MM.1S (cell line): Measurements from ENCODE around the gene MAP3K5.

Source experiments
- DNase-seq: peaks from one replicate; pipeline ENCODE4 v3.0.0-alpha.2; 2015
- H2AFZ ChIP-seq: fragments of 300-600 bp; sonication (generic); 2 replicates; pipeline ENCODE4 v1.6.0; 2016; ENCODE audit warnings: antibody characterized with exemption, low read length
- H3F3A ChIP-seq: fragments of 300-600 bp; sonication (generic); 2 replicates; pipeline ENCODE4 v1.6.1; 2016; ENCODE audit warnings: mild to moderate bottlenecking, antibody characterized with exemption, low read length, moderate library complexity, mixed read lengths; ENCODE audit not compliant: insufficient read depth
- H3K27ac ChIP-seq: fragments of 300-600 bp; sonication (generic); 2 replicates; pipeline ENCODE4 v1.5.1; 2016; ENCODE audit warnings: mild to moderate bottlenecking, low read length
- H3K27me3 ChIP-seq: fragments of 300-600 bp; sonication (generic); replicated peaks from 2 replicates; pipeline ENCODE4 v1.6.0; 2016; ENCODE audit warnings: low read length; ENCODE audit not compliant: insufficient read depth
- H3K36me3 ChIP-seq: fragments of 300-600 bp; sonication (generic); replicated peaks from 2 replicates; pipeline ENCODE4 v1.6.1; 2016; ENCODE audit warnings: mild to moderate bottlenecking, low read length, mixed read lengths; ENCODE audit not compliant: insufficient read depth
- H3K4me1 ChIP-seq: fragments of 300-600 bp; sonication (generic); 2 replicates; pipeline ENCODE4 v1.6.1; 2016; ENCODE audit warnings: low read length, mixed read lengths
- H3K4me2 ChIP-seq: fragments of 300-600 bp; sonication (generic); 2 replicates; pipeline ENCODE4 v1.6.0; 2016; ENCODE audit warnings: low read depth, low read length
- H3K4me3 ChIP-seq: fragments of 300-600 bp; sonication (generic); 2 replicates; pipeline ENCODE4 v1.5.1; 2016; ENCODE audit warnings: low read length, mixed read lengths
- H3K79me2 ChIP-seq: fragments of 300-600 bp; sonication (generic); 2 replicates; pipeline ENCODE4 v1.6.1; 2016; ENCODE audit warnings: mixed run types, low read length, mixed read lengths
- H3K9ac ChIP-seq: fragments of 300-600 bp; sonication (generic); 2 replicates; pipeline ENCODE4 v1.6.1; 2016; ENCODE audit warnings: low read length, mixed read lengths
- H3K9me2 ChIP-seq: fragments of 300-600 bp; sonication (generic); replicated peaks from 2 replicates; pipeline ENCODE4 v1.6.1; 2016; ENCODE audit warnings: mild to moderate bottlenecking, low read length, mixed read lengths; ENCODE audit not compliant: insufficient read depth
- H3K9me3 ChIP-seq: fragments of 300-600 bp; sonication (generic); replicated peaks from 2 replicates; pipeline ENCODE4 v1.6.1; 2016; ENCODE audit warnings: mild to moderate bottlenecking, low read length, mixed read lengths; ENCODE audit not compliant: insufficient read depth
- H4K20me1 ChIP-seq: fragments of 300-600 bp; sonication (generic); 2 replicates; pipeline ENCODE4 v1.6.1; 2016; ENCODE audit warnings: mild to moderate bottlenecking, low read length, moderate library complexity, mixed read lengths; ENCODE audit not compliant: insufficient read depth
- EZH2 ChIP-seq: fragments of 300-600 bp; sonication (generic); optimal IDR thresholded peaks from 2 replicates; pipeline ENCODE3; 2017; ENCODE audit warnings: low read depth, mild to moderate bottlenecking, antibody characterized with exemption, low read length, mixed read lengths
- EZH2phosphoT487 ChIP-seq: fragments of 300-600 bp; sonication (generic); IDR thresholded peaks from 2 replicates; pipeline ENCODE4 v1.6.1; 2018; ENCODE audit warnings: antibody characterized with exemption, low read length
- TF ChIP-seq, protein P1 (sequence below): fragments of 300-600 bp; sonication (generic); IDR thresholded peaks from 2 replicates; pipeline ENCODE4 v1.5.1; 2016; ENCODE audit warnings: antibody characterized with exemption, low read length, mixed read lengths

MAP3K5 gene

DNA sequence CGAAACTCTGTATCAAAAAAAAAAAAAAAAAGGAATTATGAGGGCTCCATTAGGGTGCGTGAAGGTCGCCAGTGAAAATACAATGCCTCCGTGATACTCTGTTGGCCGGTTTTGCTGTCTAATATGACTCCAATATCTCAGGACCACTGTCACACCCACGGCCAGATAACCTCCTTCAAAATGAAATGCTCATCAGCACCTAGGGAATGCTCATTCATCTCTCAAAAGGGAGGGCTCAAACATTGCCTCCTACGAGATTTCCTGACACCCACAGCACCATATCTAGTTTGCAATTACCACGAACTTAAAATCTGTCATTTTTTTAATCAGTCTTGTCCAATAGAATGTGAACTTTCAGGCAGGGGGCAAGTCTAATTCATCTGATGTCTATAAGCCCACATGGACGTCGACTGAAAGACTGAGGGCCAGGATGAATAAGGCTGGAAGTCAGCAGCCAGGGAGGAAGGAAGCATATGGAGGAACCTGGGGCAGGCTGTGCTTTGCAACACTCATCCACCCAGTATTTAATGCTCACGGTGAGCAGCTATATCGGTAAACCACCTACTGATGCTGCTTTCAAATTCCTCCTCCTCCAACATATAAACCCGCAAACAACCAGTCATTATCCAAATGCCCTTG lies 42.8 kb downstream of the MAP3K5 start:
- no peaks in the 10 kb centered on the region for H3K36me3 ChIP-seq
- no peak overlapping the region for H3K4me2 ChIP-seq
- H3K79me2 ChIP-seq, result peaks cover 62% of the 10 kb centered on the region
- H3K4me1 ChIP-seq, result peaks cover 31% of the 10 kb centered on the region
- H3K27me3 ChIP-seq, result no peaks in the 10 kb centered on the region
- H3F3A ChIP-seq, result peaks cover 16% of the 10 kb centered on the region
- no peaks in the 10 kb centered on the region for H4K20me1 ChIP-seq
- H3K9me2 ChIP-seq, result no peaks in the 10 kb centered on the region
- no peak overlapping the region for H3K9ac ChIP-seq
- no peak overlapping the region for H2AFZ ChIP-seq
- H3K9me3 ChIP-seq, result no peaks in the 10 kb centered on the region
- no peak overlapping the region for H3K4me3 ChIP-seq
- no peak for DNase-seq
- TF ChIP-seq, protein P1, sequence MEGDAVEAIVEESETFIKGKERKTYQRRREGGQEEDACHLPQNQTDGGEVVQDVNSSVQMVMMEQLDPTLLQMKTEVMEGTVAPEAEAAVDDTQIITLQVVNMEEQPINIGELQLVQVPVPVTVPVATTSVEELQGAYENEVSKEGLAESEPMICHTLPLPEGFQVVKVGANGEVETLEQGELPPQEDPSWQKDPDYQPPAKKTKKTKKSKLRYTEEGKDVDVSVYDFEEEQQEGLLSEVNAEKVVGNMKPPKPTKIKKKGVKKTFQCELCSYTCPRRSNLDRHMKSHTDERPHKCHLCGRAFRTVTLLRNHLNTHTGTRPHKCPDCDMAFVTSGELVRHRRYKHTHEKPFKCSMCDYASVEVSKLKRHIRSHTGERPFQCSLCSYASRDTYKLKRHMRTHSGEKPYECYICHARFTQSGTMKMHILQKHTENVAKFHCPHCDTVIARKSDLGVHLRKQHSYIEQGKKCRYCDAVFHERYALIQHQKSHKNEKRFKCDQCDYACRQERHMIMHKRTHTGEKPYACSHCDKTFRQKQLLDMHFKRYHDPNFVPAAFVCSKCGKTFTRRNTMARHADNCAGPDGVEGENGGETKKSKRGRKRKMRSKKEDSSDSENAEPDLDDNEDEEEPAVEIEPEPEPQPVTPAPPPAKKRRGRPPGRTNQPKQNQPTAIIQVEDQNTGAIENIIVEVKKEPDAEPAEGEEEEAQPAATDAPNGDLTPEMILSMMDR, result no peak
- no peak for TF ChIP-seq EZH2
- TF ChIP-seq EZH2phosphoT487, result no peak
- no peak overlapping the region for H3K27ac ChIP-seq

DNA sequence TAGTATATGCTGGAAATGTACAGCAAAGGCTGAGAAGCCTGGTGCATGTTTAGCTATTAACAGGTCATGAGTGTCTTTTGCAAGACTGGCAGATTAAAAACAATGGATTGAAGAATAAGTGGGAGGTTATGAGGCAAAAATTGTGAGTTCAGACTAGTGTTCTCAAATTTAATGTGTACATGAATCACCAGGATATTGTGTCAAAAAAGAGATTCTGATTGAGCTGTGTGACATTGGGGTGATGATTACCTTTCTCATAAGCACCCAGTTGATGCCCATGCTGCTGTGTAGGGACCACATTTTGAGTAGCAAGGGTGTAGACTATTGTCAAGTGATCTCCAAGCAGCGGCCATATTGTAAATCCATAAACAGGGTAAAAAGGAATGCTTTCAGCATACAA lies 44.8 kb downstream of the MAP3K5 start:
- no peaks in the 10 kb centered on the region for H3K9me3 ChIP-seq
- no peak overlapping the region for H3K9ac ChIP-seq
- H4K20me1 ChIP-seq, result no peaks in the 10 kb centered on the region
- no peaks in the 10 kb centered on the region for H3K27me3 ChIP-seq
- peaks cover 20% of the 10 kb centered on the region for H3K4me1 ChIP-seq
- H3K79me2 ChIP-seq, result peaks cover 59% of the 10 kb centered on the region
- TF ChIP-seq EZH2 (no peak), EZH2phosphoT487 (no peak)
- TF ChIP-seq, protein P1, result no peak
- no peak overlapping the region for H3K27ac ChIP-seq
- H3K4me3 ChIP-seq, result no peak overlapping the region
- no peaks in the 10 kb centered on the region for H3K36me3 ChIP-seq
- peaks cover 16% of the 10 kb centered on the region for H3F3A ChIP-seq
- no peaks in the 10 kb centered on the region for H3K9me2 ChIP-seq
- no peak for DNase-seq
- no peak overlapping the region for H3K4me2 ChIP-seq
- no peak overlapping the region for H2AFZ ChIP-seq

DNA sequence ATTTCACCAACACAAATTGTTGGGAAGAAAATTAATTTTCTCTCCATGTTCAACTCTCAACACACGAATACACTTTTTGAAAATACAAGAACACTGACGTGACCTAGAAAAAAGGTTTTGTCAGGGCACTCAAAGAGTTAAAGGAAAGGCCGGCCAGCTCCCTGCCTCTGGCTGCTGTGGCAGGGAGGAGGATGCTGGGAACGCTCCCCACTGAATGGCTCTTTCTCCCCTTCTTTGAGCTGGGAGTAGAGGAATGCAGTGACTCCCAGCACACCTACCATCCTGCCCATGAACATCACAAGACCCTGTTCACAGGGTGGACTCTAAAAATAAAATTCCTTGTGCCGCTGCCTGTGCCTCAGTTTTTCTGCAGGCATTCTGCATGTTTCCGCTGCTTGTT lies 47.0 kb downstream of the MAP3K5 start:
- Histone ChIP-seq H2AFZ (no peak overlapping the region), H3K27me3 (no peaks in the 10 kb centered on the region), H3K27ac (no peak overlapping the region), H3K79me2 (peaks cover 68% of the 10 kb centered on the region), H3K9ac (no peak overlapping the region), H3K4me3 (no peak overlapping the region), H3K9me2 (no peaks in the 10 kb centered on the region), H3K9me3 (no peaks in the 10 kb centered on the region), H3K4me2 (no peak overlapping the region), H3F3A (no peaks in the 10 kb centered on the region), H4K20me1 (no peaks in the 10 kb centered on the region), H3K36me3 (no peaks in the 10 kb centered on the region), H3K4me1 (peaks cover under 1% of the 10 kb centered on the region; the same call in 1 of the 2 replicates)
- no peak for TF ChIP-seq EZH2phosphoT487
- TF ChIP-seq EZH2, result no peak
- TF ChIP-seq, protein P1, result no peak
- DNase-seq, result no peak
